ENCODE measurements around the gene PARP9. TPM values are rescaled to one million over a fixed set of nuclear protein-coding genes. Genes with fewer than 3 reads are reported as not detected.

PARP9 gene
- total and polyA plus RNA-seq, 10 of the 15 experiments (the other 5 are each of a cell fraction or from before 2014, with no cell fraction given): 34.0 to 122 (median 46.1) TPM

DNA sequence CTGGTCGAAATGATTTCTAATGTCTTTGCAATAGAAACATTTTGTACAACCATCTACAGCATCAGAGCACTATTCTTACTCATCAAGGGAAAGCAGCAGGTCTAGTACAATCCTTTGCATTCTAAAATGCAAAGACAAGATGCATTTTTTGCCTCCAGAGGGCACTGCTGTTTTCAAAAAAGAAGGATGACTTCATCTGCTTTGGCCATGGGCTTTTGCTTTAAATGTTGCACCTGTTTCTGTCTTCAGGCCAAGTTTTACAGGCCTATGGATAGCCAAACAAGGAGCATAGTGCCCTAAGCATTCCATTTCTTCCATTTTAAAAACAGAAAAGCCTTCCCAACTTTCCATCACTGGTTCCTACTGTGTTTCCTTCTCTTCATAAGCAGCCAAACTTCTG is 3.4 kb downstream of the PARP9 start (continued):
- TF ChIP-seq, protein P1, sequence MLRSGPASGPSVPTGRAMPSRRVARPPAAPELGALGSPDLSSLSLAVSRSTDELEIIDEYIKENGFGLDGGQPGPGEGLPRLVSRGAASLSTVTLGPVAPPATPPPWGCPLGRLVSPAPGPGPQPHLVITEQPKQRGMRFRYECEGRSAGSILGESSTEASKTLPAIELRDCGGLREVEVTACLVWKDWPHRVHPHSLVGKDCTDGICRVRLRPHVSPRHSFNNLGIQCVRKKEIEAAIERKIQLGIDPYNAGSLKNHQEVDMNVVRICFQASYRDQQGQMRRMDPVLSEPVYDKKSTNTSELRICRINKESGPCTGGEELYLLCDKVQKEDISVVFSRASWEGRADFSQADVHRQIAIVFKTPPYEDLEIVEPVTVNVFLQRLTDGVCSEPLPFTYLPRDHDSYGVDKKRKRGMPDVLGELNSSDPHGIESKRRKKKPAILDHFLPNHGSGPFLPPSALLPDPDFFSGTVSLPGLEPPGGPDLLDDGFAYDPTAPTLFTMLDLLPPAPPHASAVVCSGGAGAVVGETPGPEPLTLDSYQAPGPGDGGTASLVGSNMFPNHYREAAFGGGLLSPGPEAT (IDR thresholded peaks at IDR 0.05; ENCODE audit: low read depth): 0 out of 2 replicates have a peak, but pooled peaks have one; percentile 26
- TF ChIP-seq, protein P2, sequence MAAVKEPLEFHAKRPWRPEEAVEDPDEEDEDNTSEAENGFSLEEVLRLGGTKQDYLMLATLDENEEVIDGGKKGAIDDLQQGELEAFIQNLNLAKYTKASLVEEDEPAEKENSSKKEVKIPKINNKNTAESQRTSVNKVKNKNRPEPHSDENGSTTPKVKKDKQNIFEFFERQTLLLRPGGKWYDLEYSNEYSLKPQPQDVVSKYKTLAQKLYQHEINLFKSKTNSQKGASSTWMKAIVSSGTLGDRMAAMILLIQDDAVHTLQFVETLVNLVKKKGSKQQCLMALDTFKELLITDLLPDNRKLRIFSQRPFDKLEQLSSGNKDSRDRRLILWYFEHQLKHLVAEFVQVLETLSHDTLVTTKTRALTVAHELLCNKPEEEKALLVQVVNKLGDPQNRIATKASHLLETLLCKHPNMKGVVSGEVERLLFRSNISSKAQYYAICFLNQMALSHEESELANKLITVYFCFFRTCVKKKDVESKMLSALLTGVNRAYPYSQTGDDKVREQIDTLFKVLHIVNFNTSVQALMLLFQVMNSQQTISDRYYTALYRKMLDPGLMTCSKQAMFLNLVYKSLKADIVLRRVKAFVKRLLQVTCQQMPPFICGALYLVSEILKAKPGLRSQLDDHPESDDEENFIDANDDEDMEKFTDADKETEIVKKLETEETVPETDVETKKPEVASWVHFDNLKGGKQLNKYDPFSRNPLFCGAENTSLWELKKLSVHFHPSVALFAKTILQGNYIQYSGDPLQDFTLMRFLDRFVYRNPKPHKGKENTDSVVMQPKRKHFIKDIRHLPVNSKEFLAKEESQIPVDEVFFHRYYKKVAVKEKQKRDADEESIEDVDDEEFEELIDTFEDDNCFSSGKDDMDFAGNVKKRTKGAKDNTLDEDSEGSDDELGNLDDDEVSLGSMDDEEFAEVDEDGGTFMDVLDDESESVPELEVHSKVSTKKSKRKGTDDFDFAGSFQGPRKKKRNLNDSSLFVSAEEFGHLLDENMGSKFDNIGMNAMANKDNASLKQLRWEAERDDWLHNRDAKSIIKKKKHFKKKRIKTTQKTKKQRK (IDR thresholded peaks at IDR 0.05; ENCODE audit: low read depth, low read length): no peak
- TF ChIP-seq HDGF (IDR thresholded peaks at IDR 0.05) (no peak), YBX1 (IDR thresholded peaks at IDR 0.05) (no peak), ETV6 (conservative IDR thresholded peaks at IDR 0.05 in 1 of 2, IDR thresholded peaks at IDR 0.05 in 1 of 2; ENCODE audit: borderline replicate concordance in 1 of 2, low read depth in 1 of 2) (no peak), POLR2AphosphoS2 (IDR thresholded peaks at IDR 0.05; ENCODE audit: low read depth, low read length) (no peak), TCF7 (IDR thresholded peaks at IDR 0.05; ENCODE audit: borderline replicate concordance) (no peak), CBFB (IDR thresholded peaks at IDR 0.05; ENCODE audit: low read depth) (no peak), WRNIP1 (IDR thresholded peaks at IDR 0.05; ENCODE audit: borderline replicate concordance, low read depth, low read length) (no peak), EED (IDR thresholded peaks at IDR 0.05; ENCODE audit: low read depth) (no peak; the same call in 1 of the 2 replicates), EP300 (IDR thresholded peaks at IDR 0.05; ENCODE audit: borderline replicate concordance in 1 of 2, control insufficient read depth in 1 of 2, low read depth in 2 of 2, low read length in 2 of 2) (no peak), MXI1 (IDR thresholded peaks at IDR 0.05; ENCODE audit: low read depth, low read length) (no peak), RELA (IDR thresholded peaks at IDR 0.05; ENCODE audit: borderline replicate concordance, partially characterized antibody) (no peak), YY1 (IDR thresholded peaks at IDR 0.05; ENCODE audit: low read depth, low read length) (peak; percentile 55; the same call in 1 of the 2 replicates), MEF2A (IDR thresholded peaks at IDR 0.05; ENCODE audit: insufficient read depth, low read depth, low read length) (no peak), TARDBP (IDR thresholded peaks at IDR 0.05; ENCODE audit: borderline replicate concordance) (no peak), BMI1 (IDR thresholded peaks at IDR 0.05; ENCODE audit: borderline replicate concordance) (no peak)
- TF ChIP-seq, protein P3, sequence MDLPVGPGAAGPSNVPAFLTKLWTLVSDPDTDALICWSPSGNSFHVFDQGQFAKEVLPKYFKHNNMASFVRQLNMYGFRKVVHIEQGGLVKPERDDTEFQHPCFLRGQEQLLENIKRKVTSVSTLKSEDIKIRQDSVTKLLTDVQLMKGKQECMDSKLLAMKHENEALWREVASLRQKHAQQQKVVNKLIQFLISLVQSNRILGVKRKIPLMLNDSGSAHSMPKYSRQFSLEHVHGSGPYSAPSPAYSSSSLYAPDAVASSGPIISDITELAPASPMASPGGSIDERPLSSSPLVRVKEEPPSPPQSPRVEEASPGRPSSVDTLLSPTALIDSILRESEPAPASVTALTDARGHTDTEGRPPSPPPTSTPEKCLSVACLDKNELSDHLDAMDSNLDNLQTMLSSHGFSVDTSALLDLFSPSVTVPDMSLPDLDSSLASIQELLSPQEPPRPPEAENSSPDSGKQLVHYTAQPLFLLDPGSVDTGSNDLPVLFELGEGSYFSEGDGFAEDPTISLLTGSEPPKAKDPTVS (IDR thresholded peaks at IDR 0.05; ENCODE audit: low read depth, low read length): no peak
- TF ChIP-seq, protein P4, sequence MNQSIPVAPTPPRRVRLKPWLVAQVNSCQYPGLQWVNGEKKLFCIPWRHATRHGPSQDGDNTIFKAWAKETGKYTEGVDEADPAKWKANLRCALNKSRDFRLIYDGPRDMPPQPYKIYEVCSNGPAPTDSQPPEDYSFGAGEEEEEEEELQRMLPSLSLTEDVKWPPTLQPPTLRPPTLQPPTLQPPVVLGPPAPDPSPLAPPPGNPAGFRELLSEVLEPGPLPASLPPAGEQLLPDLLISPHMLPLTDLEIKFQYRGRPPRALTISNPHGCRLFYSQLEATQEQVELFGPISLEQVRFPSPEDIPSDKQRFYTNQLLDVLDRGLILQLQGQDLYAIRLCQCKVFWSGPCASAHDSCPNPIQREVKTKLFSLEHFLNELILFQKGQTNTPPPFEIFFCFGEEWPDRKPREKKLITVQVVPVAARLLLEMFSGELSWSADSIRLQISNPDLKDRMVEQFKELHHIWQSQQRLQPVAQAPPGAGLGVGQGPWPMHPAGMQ (IDR thresholded peaks at IDR 0.05; ENCODE audit: borderline replicate concordance): no peak
- TF ChIP-seq, protein P5, sequence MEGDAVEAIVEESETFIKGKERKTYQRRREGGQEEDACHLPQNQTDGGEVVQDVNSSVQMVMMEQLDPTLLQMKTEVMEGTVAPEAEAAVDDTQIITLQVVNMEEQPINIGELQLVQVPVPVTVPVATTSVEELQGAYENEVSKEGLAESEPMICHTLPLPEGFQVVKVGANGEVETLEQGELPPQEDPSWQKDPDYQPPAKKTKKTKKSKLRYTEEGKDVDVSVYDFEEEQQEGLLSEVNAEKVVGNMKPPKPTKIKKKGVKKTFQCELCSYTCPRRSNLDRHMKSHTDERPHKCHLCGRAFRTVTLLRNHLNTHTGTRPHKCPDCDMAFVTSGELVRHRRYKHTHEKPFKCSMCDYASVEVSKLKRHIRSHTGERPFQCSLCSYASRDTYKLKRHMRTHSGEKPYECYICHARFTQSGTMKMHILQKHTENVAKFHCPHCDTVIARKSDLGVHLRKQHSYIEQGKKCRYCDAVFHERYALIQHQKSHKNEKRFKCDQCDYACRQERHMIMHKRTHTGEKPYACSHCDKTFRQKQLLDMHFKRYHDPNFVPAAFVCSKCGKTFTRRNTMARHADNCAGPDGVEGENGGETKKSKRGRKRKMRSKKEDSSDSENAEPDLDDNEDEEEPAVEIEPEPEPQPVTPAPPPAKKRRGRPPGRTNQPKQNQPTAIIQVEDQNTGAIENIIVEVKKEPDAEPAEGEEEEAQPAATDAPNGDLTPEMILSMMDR (IDR thresholded peaks at IDR 0.05 in 2 of 3, conservative IDR thresholded peaks at IDR 0.05 in 1 of 3; ENCODE audit: control insufficient read depth in 2 of 3, extremely low read depth in 1 of 3, insufficient read depth in 1 of 3, low read depth in 3 of 3, low read length in 3 of 3): peak; percentile 55 to 85 (median 72); a peak in 5 of 6 replicates

Data from GM12878 (cell line).